GM18511 (cell line): ENCODE measurements around the gene KIRREL3.
"Not testable (repeated sequence)": the region's sequence is repeated elsewhere in the genome, so short reads cannot be mapped to it uniquely, and the experiment has no call there.

Experiments
- ATAC-seq: cut with Tn5 transposase; IDR thresholded peaks from one replicate; pipeline ENCODE4 v1.9.1; 2021; ENCODE audit warnings: mild to moderate bottlenecking, moderate library complexity; ENCODE audit not compliant: unreplicated experiment

KIRREL3 gene

GRCh38 chr11:126378763-126379162 is 621.8 kb downstream of the KIRREL3 start:
- ATAC-seq = no peak

- ATAC-seq = no peak
Observed at GRCh38 chr11:126375726-126376125, 624.8 kb downstream of the KIRREL3 start.

DNA sequence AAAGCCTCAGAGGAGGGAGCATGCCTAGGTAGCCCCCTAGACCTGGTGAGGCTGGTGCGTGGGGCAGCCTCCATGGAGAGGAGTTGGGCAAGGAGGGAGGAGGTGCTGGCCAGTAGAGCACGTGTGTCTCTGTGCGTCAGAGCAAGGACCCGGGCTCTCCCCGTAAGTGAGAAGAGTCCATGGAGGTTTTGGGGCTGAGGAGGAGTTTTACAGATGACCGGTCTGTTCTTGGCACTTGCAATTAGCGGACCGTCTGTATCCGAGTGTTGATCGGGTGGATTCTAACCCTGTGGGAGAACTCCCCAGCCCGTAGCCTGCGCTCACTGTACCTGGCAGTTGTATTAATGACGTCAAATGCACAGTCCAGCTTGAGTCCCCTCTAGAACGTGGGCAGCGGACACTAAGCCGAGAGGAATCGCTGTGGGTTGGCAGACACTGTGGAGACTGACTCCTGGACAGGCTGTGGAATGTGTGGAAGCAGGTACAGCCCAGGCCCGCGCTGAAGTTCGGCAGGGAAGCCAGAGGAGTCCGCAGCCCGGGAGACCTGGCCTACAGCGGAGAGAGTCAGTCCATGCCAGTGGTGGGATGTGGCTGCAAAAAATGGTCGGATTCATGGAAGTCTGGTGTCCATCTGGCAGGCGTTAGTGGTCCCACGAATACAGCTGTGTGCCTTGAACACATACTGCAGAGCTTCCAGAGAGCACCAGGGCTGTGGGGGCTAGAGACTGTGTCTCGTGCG is 625.8 kb downstream of the KIRREL3 start:
- not testable (repeated sequence) for ATAC-seq

GRCh38 chr11:126373389-126374066 is 627.0 kb downstream of the KIRREL3 start:
- ATAC-seq = not testable (repeated sequence)
